Ishikawa (cell line): ENCODE results near the gene RPL4.

Source experiments
- CREB1 ChIP-seq: IDR thresholded peaks from 2 replicates; pipeline ENCODE4 v1.6.1; 2012; ENCODE audit warnings: low read depth
- EP300 ChIP-seq: IDR thresholded peaks from 2 replicates; pipeline ENCODE4 v1.6.1; 2012; ENCODE audit warnings: borderline replicate concordance
- ZBTB7A ChIP-seq: IDR thresholded peaks from 2 replicates; pipeline ENCODE4 v1.6.1; 2012; ENCODE audit warnings: low read depth

DNA sequence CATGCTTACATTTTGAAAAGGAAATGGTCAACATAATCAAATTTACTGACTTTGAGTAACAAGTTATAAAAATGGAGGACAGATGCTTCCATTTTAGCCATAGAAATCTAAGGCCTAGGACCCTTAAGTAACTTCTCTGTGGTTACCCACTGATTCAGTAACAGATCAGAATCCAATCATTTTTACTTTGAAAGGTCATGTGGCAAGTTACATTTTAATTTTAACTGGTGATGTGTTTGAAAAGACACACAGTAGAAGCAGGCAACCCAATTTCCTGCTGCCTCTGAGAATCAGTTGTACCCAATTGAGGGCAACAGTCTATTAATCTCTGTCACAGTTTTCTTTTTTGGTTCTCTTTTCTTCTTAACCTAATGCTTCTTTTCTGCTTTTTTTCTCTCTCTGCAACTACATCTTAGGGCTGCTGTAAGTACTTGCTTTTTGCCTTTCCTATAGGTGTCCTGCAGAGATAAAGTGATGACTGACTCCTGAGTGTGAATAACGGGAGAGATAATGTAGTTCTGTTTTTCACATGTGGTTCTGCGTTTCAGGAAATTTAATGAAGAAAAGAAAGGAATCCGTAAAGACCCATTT, 3.7 kb upstream of the RPL4 start:
- TF ChIP-seq ZBTB7A = no peak
- TF ChIP-seq EP300 = no peak
- no peak for TF ChIP-seq CREB1
